Activated CD4-positive, alpha-beta T cell treated with anti-CD3 and anti-CD28 coated beads, Interleukin-2, amount 10 ng/mL, durations not matched to agents 7 days and 5 days (primary cell): Measurements from ENCODE around the gene TBC1D17. TPM values are rescaled to one million over a fixed set of nuclear protein-coding genes. Genes with fewer than 3 reads are reported as not detected.

Experiments
- CTCF ChIA-PET: fragments of 350-600 bp; sonication (Branson Sonifier 250); formaldehyde crosslinking; loops from one replicate; lab custom pipeline; 2021; ENCODE audit warnings: antibody characterized with exemption; lab: Charles Lee
- POLR2A ChIA-PET: fragments of 350-600 bp; sonication (Branson Sonifier 250); formaldehyde crosslinking; loops from one replicate; lab custom pipeline; 2021; ENCODE audit warnings: antibody characterized with exemption; lab: Charles Lee
- DNase-seq: peaks from one replicate; pipeline ENCODE4 v3.0.0-alpha.2; 2020
- H3K27ac Mint-ChIP-seq: one replicate; pipeline ENCODE4 v1.8.0; 2021; ENCODE audit warnings: mild to moderate bottlenecking, moderate library complexity, mixed read lengths
- H3K27me3 Mint-ChIP-seq: one replicate; pipeline ENCODE4 v1.8.0; 2021; ENCODE audit warnings: mixed read lengths
- H3K36me3 Mint-ChIP-seq: one replicate; pipeline ENCODE4 v1.8.0; 2021; ENCODE audit warnings: low read depth, mixed read lengths
- H3K4me1 Mint-ChIP-seq: one replicate; pipeline ENCODE4 v1.8.0; 2021; ENCODE audit warnings: mixed read lengths
- H3K4me3 Mint-ChIP-seq: one replicate; pipeline ENCODE4 v1.8.0; 2021; ENCODE audit warnings: mild to moderate bottlenecking, moderate library complexity, mixed read lengths
- H3K9me3 Mint-ChIP-seq: one replicate; pipeline ENCODE4 v1.8.0; 2021; ENCODE audit warnings: mixed read lengths
- total RNA-seq, 2 experiments: library from RNA; stranded (reverse); gene quantifications; one replicate each; pipeline ENCODE4 v1.2.3, GENCODE V29; 2021

TBC1D17 gene
- total RNA-seq, 2 experiments from 2014 or later: 33.2 to 33.8 TPM

- Mint-ChIP-seq H3K27me3 (peaks cover 3% of the 10 kb centered on the region), H3K9me3 (no peaks in the 10 kb centered on the region), H3K27ac (peak within 1 kb of the TSS; percentile 85), H3K4me3 (peak within 1 kb of the TSS; percentile 51), H3K4me1 (peaks cover 25% of the 10 kb centered on the region), H3K36me3 (no peaks in the 10 kb centered on the region)
- ChIA-PET POLR2A (interaction anchor here (1.6 kb wide), 1 partner anchor 33 kb away, joined by 3 read pairs; no protein-coding TSS in a partner anchor), CTCF (interaction anchor here (0.9 to 1.2 kb wide), 2 partner anchors 9 to 25 kb away, joined by 3 to 6 read pairs; no protein-coding TSS in a partner anchor)
- peak; percentile 56 for DNase-seq
Observed at GRCh38 chr19:49896863-49897621, 19.5 kb downstream of the TBC1D17 start, which contains the start of gene IL4I1. Gene IL4I1 (minus strand): TSS chr19:49896887. CDS start chr19:49896160, 727 bp downstream.

- H3K36me3 Mint-ChIP-seq: peaks cover 25% of the 10 kb centered on the region
- ChIA-PET CTCF (no interaction called here), POLR2A (interaction anchor here (0.6 kb wide), 1 partner anchor 15 kb away, joined by 4 read pairs; no protein-coding TSS in a partner anchor)
- no peak overlapping the region for H3K4me3 Mint-ChIP-seq
- H3K4me1 Mint-ChIP-seq: peaks cover 22% of the 10 kb centered on the region
- H3K9me3 Mint-ChIP-seq: no peaks in the 10 kb centered on the region
- H3K27me3 Mint-ChIP-seq: no peaks in the 10 kb centered on the region
- no peak overlapping the region for H3K27ac Mint-ChIP-seq
- no peak for DNase-seq
Observed at GRCh38 chr19:49904136-49904535, 26.6 kb downstream of the TBC1D17 start.

DNA sequence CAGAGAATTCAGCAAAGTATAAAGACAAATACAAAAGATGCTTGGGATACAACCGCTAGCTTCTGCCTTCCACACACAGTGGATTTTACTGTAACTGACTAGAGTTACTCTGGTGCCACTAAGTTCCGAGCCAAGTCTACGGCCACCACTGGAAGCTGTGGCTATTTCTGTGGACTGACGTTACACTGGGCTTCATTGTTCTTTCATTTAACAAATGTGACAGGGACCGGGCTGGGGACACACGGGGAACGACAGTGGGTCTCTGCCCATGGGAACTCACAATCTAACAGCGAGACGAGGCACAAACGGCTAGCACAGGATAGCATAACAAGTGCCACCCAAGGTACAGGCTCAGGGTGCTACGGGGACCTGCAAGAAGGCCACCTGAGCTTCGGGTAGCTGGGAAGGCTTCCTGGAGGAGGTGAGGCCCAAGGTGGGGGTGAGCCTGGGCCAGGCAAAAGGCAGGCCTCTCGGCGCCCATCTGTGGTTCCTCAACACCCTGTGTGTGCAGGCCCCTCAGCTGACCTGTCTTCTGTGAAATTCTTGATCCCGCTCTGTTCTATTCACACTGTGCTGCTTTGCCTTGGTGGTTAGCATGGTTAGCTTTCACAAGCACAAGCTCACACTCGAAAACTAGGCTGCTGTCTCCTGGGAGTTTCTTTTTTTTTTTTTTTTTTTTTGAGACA is 29.5 kb downstream of the TBC1D17 start:
- Mint-ChIP-seq H3K4me1 (peaks cover 36% of the 10 kb centered on the region), H3K9me3 (no peaks in the 10 kb centered on the region), H3K27me3 (no peaks in the 10 kb centered on the region), H3K4me3 (no peak overlapping the region), H3K27ac (no peak overlapping the region), H3K36me3 (peaks cover 37% of the 10 kb centered on the region)
- ChIA-PET CTCF (interaction anchor here (0.7 to 1.9 kb wide), 4 partner anchors 10 to 94 kb away, joined by 3 to 6 read pairs (median 5); partner anchors contain the start of gene FUZ), POLR2A (no interaction called here)
- no peak for DNase-seq

DNA sequence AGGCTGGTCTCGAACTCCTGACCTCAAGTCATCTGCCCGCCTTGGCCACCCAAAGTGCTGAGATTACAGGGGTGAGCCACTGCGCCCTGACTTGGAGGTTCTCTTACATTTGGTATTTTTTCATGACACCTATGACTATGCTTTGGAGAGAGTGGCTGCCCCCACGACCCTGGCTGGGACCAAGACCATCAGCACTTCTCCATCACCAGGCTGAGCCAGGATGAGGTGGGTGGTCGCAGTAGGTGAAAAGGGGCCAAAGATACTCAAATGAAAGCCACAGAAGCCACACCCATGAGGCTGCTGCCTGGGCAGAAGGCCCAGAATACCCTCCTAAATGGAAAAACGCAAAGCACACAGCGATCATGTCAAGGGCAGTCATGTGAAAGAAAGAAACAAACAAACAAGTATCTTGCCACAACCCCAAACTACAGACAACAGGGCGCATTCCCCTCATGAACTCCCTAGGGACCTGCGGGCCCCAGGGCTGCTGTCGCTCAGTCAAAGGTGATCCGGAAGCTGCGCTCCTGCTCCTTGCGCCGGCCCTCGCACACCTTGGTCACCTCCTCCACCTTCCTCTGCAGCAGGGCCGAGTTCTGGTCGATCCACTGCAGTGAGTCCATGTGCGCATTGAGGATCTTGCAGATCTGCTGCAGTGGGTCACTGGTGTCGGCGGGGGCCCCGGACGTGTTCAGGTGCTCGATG is 30.4 kb downstream of the TBC1D17 start:
- no peak for DNase-seq
- POLR2A ChIA-PET: interaction anchor here (0.6 kb wide), 2 partner anchors 10 to 252 kb away, joined by 3 read pairs; no protein-coding TSS in a partner anchor
- Mint-ChIP-seq H3K4me3 (no peak overlapping the region), H3K27me3 (no peaks in the 10 kb centered on the region), H3K36me3 (peaks cover 42% of the 10 kb centered on the region), H3K27ac (no peak overlapping the region), H3K9me3 (no peaks in the 10 kb centered on the region), H3K4me1 (peaks cover 39% of the 10 kb centered on the region)
- CTCF ChIA-PET: interaction anchor here (0.7 to 1.3 kb wide), 3 partner anchors 14 to 95 kb away, joined by 3 to 6 read pairs (median 4); partner anchors contain the start of gene FUZ

DNA sequence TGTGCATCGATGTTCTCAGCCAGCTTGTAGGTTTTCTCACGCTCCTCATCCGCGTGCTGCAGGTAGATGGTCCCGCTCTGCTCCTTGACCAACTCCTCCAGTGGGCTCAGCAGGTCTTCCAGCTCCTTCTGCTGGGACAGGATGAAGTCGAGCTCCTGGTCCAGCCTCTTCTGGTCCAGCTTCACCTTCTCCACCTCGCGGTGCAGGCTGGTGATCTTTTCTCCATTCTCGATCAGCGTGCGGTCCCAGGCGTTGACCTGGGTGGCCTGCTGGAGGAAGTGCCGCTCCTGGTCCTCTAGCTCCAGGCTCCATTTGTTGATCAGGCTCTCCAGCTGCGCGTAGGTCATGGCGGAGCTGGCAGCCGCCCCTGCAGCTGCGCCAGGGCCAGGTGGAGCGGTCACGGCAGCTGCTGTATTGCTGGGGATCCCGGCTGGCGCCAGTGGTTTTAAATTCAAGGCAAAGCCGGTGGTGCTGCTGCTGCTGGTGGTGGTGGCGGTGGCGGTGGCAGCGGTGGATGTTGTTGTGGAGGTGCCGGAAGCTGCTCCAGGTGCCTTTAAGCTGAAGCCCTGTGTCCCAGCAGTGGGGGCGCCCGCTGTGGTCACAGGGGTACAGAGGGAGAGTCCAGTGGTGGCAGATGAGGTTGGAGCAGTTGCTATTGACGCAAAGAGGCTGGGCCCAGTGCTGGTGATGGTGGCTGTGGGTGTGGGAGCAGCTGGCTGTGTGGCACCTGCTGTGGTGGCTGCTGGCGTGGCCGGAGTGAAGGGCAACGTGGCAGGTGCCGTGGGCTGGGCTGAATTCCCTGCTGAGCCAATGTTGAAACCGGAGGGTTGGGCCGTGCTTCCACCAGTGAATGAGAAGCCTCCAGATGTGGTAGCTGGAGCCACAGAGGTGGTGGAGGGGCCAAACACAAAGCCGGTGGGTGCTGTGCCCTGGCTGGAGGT is 31.2 kb downstream of the TBC1D17 start:
- Mint-ChIP-seq H3K36me3 (peaks cover 51% of the 10 kb centered on the region), H3K27ac (no peak overlapping the region), H3K4me3 (no peak overlapping the region), H3K4me1 (peaks cover 46% of the 10 kb centered on the region), H3K9me3 (no peaks in the 10 kb centered on the region), H3K27me3 (no peaks in the 10 kb centered on the region)
- no peak for DNase-seq
- ChIA-PET CTCF (interaction anchor here (0.9 to 2.0 kb wide), 2 partner anchors 9 to 16 kb away, joined by 3 to 5 read pairs; no protein-coding TSS in a partner anchor), POLR2A (interaction anchor here (0.6 kb wide), 2 partner anchors 11 to 253 kb away, joined by 3 read pairs; no protein-coding TSS in a partner anchor)

- H3K36me3 Mint-ChIP-seq: peaks cover 63% of the 10 kb centered on the region
- H3K27me3 Mint-ChIP-seq: no peaks in the 10 kb centered on the region
- H3K4me1 Mint-ChIP-seq: peaks cover 39% of the 10 kb centered on the region
- DNase-seq: no peak
- CTCF ChIA-PET: interaction anchor here (1.0 to 2.0 kb wide), 3 partner anchors 8 to 20 kb away, joined by 3 to 5 read pairs (median 5); no protein-coding TSS in a partner anchor
- no peaks in the 10 kb centered on the region for H3K9me3 Mint-ChIP-seq
- no peak overlapping the region for H3K27ac Mint-ChIP-seq
- POLR2A ChIA-PET: no interaction called here
- H3K4me3 Mint-ChIP-seq: no peak overlapping the region
Observed at GRCh38 chr19:49910179-49910578, 32.7 kb downstream of the TBC1D17 start.

DNA sequence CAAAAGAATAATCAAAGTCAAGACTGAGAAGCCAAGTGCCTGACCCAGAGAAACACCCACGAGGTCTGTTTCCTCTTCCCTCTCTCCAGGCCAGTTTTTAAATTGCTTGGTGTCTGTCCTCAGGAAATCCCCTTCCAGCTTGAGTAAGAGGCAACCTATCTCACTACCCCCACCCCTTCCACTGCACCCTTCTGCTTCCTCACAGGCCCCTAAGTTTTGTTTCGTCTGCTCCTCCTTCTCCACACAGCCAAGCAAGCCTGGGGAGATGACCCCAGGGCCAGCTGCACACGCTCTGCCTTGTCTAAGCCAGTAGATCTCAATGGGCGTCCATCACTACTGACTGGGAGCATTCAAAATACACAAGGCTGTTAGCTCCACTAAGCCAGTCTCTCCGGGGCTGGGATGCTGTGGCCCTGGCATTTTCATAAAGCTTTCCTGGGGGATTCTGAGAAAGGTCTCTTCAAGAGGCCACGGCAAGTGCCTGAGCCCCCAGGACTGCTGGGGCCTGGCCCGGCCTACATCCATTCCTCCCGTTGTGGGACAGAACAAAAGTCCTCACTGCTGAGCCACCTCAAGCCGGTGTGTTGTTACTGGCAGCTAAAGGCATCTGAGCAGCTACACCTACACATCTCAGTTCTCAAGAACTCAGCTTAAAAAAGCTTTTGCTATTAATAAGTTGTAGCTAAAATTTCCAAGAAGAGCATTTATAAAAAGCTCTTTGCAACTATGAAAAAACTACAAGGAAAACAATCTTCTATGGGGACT is 34.1 kb downstream of the TBC1D17 start:
- no peak for DNase-seq
- POLR2A ChIA-PET: interaction anchor here (1.0 kb wide), 1 partner anchor 17 kb away, joined by 3 read pairs; no protein-coding TSS in a partner anchor

GRCh38 chr19:49912965-49913685 is 35.6 kb downstream of the TBC1D17 start:
- no peak overlapping the region for H3K4me3 Mint-ChIP-seq
- CTCF ChIA-PET: interaction anchor here (0.7 to 1.9 kb wide), 4 partner anchors 8 to 35 kb away, joined by 3 to 6 read pairs (median 6); partner anchors contain the start of genes ATF5 and NUP62
- peaks cover 63% of the 10 kb centered on the region for H3K36me3 Mint-ChIP-seq

More for the DNA sequence above, 34.1 kb downstream of the TBC1D17 start:
- no peaks in the 10 kb centered on the region for H3K9me3 Mint-ChIP-seq
- no peak overlapping the region for H3K4me3 Mint-ChIP-seq
- H3K4me1 Mint-ChIP-seq: peaks cover 35% of the 10 kb centered on the region
- H3K27me3 Mint-ChIP-seq: no peaks in the 10 kb centered on the region
- H3K27ac Mint-ChIP-seq: peak overlapping the region; percentile 71
- H3K36me3 Mint-ChIP-seq: peaks cover 62% of the 10 kb centered on the region
- CTCF ChIA-PET: interaction anchor here (0.6 to 1.9 kb wide), 6 partner anchors 9 to 68 kb away, joined by 3 to 6 read pairs (median 4); partner anchors contain the start of genes ATF5 and NUP62

DNA sequence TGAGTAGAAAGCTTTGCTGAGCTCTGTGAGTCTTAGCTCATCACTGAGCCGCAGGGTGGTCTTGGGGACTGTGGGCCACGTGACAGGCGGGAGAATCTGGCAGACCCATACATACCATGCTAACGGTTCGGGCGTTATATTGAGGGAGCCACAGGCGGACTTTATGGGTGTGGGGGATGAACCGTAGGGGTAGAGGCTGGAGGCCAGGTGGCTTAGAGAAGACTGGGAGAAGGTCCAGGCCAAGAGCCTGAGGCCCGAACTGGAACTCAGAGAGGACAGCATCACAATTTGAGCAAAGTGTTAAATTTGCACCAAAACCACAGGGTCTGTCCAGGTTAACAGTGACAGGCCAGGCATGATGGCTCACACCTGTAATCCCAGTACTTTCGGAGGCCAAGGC is 36.2 kb downstream of the TBC1D17 start:
- Mint-ChIP-seq H3K4me1 (peaks cover 36% of the 10 kb centered on the region), H3K27me3 (no peaks in the 10 kb centered on the region), H3K36me3 (peaks cover 61% of the 10 kb centered on the region), H3K27ac (no peak overlapping the region), H3K9me3 (no peaks in the 10 kb centered on the region), H3K4me3 (no peak overlapping the region)
- DNase-seq: no peak
- ChIA-PET POLR2A (no interaction called here), CTCF (interaction anchor here (0.7 to 1.9 kb wide), 3 partner anchors 9 to 34 kb away, joined by 3 to 6 read pairs (median 5); no protein-coding TSS in a partner anchor)

More at GRCh38 chr19:49912965-49913685, 35.6 kb downstream of the TBC1D17 start:
- peaks cover 36% of the 10 kb centered on the region for H3K4me1 Mint-ChIP-seq
- no peak overlapping the region for H3K27ac Mint-ChIP-seq
- DNase-seq: no peak
- POLR2A ChIA-PET: no interaction called here
- H3K9me3 Mint-ChIP-seq: no peaks in the 10 kb centered on the region
- H3K27me3 Mint-ChIP-seq: no peaks in the 10 kb centered on the region

DNA sequence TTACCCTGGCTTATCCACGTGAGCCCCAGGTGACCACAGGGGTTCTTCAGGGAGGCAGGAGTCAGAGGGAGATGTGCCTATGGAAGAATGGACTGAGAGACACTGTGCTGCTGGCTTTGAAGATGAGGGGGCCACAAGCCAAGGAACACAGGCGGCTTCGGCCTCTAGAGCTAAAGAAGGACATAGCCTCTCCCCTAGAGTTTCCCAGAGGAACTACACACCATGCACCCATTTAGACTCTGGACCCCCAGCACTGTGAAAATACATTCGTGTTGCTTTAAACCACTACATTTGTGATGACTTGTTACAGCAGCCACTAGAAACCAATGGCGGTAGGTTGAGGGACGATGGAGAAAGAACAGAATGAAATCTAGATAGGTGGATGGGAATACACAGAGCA is 37.8 kb downstream of the TBC1D17 start:
- H3K36me3 Mint-ChIP-seq: peaks cover 59% of the 10 kb centered on the region
- CTCF ChIA-PET: no interaction called here
- H3K4me1 Mint-ChIP-seq: peaks cover 37% of the 10 kb centered on the region
- H3K27ac Mint-ChIP-seq: no peak overlapping the region
- POLR2A ChIA-PET: no interaction called here
- H3K4me3 Mint-ChIP-seq: no peak overlapping the region
- no peaks in the 10 kb centered on the region for H3K27me3 Mint-ChIP-seq
- H3K9me3 Mint-ChIP-seq: no peaks in the 10 kb centered on the region
- no peak for DNase-seq
